NCI-H2029 treated with DMSO at 0.1 percent for 48 hours (cell line): ENCODE data around the gene RHCE.
A peak's percentile ranks its signal among the peaks of the same experiment; 100 is the strongest.
"Not testable (repeated sequence)": the region's sequence is repeated elsewhere in the genome, so short reads cannot be mapped to it uniquely, and the experiment has no call there.

Experiments
- DNase-seq: peaks from one replicate; lab custom pipeline; 2025; lab: John Stamatoyannopoulos, UW

The RHCE gene

GRCh38 chr1:25341746-25342145 is 78.9 kb downstream of the RHCE start:
- no peak for DNase-seq

- no peak for DNase-seq
Observed at GRCh38 chr1:25338986-25339385, 81.6 kb downstream of the RHCE start.

GRCh38 chr1:25338188-25338981 is 82.2 kb downstream of the RHCE start, which contains the start of gene TMEM50A:
TSS of gene TMEM50A (plus strand) at chr1:25338334. CDS start at chr1:25340487, 2,153 bp downstream.
- peak; percentile 55 for DNase-seq

GRCh38 chr1:25337483-25338187 is 83.0 kb downstream of the RHCE start:
- DNase-seq: not testable (repeated sequence)

GRCh38 chr1:25336922-25337354 is 83.7 kb downstream of the RHCE start:
- not testable (repeated sequence) for DNase-seq

GRCh38 chr1:25329950-25330349 is 90.7 kb downstream of the RHCE start:
- DNase-seq: not testable (repeated sequence)

- not testable (repeated sequence) for DNase-seq
Observed at GRCh38 chr1:25329336-25329735, 91.3 kb downstream of the RHCE start.

GRCh38 chr1:25328791-25329185 is 91.8 kb downstream of the RHCE start:
- not testable (repeated sequence) for DNase-seq

GRCh38 chr1:25327864-25328790 is 92.5 kb downstream of the RHCE start:
- not testable (repeated sequence) for DNase-seq

GRCh38 chr1:25324407-25324806 is 96.2 kb downstream of the RHCE start:
- not testable (repeated sequence) for DNase-seq

- DNase-seq: not testable (repeated sequence)
Observed at GRCh38 chr1:25322127-25322526, 98.5 kb downstream of the RHCE start.

- DNase-seq: not testable (repeated sequence)
Observed at GRCh38 chr1:25320314-25320938, 100.2 kb downstream of the RHCE start.

GRCh38 chr1:25312806-25313470 is 107.7 kb downstream of the RHCE start:
- not testable (repeated sequence) for DNase-seq
